Activated CD4-positive, alpha-beta T cell treated with anti-CD3 and anti-CD28 coated beads, Interleukin-10, Interleukin-2, amounts not matched to agents 100 ng/mL and 50 ng/mL, durations not matched to agents 16 hours and 8 hours (primary cell): Measurements from ENCODE around the gene VTI1A.

ENCODE experiments used
- DNase-seq: peaks from one replicate; pipeline ENCODE4 v3.0.0-alpha.2; 2020

Gene VTI1A

GRCh38 chr10:112763916-112764520, 317.0 kb downstream of the VTI1A start:
- no peak for DNase-seq

DNA sequence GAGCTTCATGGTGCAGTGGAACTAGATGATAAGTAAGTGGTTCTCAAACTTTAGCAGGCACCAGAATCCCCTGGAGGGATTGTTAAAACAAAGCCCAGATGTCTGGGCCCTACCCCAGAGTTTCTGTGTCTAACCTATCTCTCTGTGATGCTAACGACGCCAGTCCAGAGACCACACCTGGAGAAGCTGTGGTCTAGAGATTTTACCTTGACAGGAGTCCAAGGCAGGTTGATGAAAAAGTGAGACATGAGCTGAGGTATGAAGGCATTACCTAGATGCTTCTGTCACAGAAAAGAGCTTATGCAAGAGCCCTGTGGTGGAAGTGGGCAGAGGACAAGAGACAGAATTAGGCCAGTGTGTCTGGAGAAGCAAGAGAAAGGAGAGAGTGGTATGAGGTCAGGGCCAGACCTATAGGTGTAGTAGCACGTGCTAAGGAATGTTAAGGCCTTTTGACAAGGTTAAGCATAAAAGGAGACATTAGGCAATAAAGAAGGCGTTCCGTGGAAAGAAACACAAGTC, 318.8 kb downstream of the VTI1A start:
- no peak for DNase-seq

GRCh38 chr10:112766636-112767035, 319.6 kb downstream of the VTI1A start:
- DNase-seq: no peak

DNA sequence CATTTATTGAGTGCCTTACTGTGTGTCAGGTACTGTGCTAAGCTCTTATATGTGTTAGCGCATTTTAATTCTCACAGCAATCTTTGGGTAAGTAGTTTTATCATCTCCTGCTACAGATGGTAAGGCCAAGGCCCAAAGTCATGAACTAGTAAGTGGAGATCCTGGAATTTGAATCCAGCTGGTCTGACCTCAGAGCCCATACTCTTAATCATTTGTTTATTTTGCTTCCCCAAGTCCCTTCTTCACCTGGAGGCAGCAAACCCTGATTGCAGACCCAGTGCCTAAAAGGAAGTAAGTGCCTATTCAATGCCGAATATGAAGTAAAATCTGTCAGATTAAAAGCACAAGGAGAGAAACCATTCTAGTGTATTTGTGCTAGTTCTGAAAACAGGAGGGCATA, 320.1 kb downstream of the VTI1A start:
- DNase-seq: no peak

- no peak for DNase-seq
These were observed 321.1 kb downstream of the VTI1A start for GRCh38 chr10:112768121-112768520.

- no peak for DNase-seq
These were observed 322.1 kb downstream of the VTI1A start for GRCh38 chr10:112769081-112769480.

- no peak for DNase-seq
These were observed 322.8 kb downstream of the VTI1A start for GRCh38 chr10:112769611-112770370.

DNA sequence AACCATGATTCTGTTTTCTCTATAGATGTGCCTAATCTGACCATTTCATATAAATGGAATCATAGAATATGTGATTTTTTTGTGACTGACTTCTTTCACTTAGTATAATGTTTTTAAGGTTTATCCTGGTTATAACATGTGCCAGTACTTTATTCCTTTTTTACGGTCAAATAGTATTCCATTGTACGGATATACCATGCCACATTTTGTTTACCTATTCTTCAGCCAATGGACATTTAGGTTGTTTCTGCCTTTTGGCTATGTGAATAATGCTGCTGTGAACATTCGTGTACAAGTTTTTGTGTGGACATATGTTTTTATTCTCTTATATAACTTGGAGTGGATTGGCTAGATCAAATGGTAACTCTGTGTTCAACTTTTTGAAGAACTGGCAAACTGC, 324.7 kb downstream of the VTI1A start:
- no peak for DNase-seq

- no peak for DNase-seq
These were observed 326.8 kb downstream of the VTI1A start for GRCh38 chr10:112773783-112774182.

- DNase-seq: no peak
These were observed 327.2 kb downstream of the VTI1A start for GRCh38 chr10:112774210-112774609.

DNA sequence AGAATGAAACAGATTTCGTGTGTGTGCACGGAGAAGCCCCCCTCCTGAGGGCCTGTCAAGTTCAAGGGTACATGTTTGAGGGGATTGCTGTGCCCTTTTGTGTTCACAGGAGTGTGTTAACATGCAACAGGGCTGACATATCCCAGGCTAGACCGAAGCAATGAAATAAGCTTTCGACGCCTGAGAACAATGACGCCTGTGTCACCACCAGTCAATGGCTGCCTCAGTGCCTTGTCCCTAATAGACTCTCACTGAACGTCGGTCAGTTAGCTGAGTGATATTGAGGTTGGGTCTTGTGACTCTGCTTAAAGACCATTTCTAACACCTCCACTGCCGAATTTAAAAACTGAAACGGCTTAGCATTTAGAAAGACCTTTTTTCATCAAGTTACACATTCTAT, 327.8 kb downstream of the VTI1A start:
- no peak for DNase-seq

DNA sequence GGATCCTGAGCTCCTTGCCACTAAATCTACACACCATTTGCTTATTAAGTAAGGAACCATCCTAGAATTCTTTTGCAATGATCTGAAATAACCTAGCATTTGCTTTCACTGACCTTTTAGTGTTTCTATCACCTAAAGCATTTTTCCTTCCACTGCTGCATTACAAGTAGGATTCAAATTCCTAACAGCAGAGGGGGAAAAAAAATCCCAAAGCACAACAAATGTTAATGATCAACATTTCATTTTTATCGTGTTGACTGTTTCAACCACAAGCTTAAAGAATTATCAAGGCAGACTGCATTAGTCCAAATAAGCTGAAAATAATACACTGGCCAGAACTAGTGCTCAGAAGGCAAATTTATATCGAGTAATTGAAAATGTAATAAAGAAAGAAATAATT, 328.4 kb downstream of the VTI1A start:
- DNase-seq: no peak

DNA sequence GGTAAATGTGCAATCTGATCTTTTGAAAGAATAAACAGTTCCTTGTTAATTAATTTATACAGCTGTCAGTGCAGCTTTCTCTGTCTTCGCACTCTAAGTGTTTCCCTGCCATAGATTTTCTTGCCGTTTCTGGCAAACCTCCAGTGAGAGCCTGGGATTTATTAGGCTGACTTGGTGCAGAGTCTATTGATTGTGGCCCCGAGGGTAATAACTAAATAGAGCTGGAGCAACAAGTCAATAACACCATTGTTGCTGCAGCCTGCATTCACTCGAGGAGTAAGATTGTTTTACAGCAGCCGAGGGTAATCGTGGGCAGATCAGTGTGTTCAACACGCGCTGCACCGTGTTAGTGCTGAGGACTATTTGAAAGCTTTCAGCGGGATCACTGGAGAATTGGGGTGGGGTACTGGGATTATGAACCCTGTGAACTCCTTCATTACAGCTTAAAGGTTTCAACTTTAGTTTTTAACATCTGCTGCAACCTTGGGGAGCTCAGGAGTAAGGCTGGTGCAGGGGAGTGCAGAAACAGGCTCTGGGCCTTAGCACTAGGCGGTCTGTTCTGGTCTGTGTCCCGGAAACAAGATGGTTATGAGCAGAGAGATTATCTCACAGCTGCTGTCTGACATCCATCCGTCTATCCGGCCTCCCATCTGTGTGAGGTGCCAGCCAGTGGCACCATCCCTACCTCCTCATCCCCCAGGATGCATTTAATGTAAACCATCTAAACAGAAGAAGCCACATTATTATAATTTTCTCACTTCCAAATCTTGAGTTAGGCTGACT, 329.1 kb downstream of the VTI1A start:
- no peak for DNase-seq

DNA sequence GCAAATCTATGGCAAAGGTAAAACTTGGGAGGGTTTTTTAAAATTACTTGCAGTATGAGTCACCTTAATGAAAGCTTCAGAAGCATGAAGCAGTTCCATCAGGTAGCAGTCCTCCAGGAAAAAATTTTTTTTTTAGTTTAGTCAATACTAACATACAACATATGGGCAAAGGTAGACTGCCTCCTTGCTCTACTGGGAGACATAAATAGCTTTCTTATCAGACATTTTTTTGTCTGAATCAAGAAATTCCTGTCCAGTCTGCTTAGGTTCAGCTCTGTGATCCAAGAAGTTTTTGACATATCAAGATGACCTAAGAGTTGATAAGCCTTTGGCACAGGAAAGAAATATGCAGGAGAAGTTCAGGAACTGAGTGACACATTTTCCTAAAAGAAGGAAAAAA, 331.6 kb downstream of the VTI1A start:
- no peak for DNase-seq

GRCh38 chr10:112779025-112779770, 332.2 kb downstream of the VTI1A start:
- DNase-seq: no peak

DNA sequence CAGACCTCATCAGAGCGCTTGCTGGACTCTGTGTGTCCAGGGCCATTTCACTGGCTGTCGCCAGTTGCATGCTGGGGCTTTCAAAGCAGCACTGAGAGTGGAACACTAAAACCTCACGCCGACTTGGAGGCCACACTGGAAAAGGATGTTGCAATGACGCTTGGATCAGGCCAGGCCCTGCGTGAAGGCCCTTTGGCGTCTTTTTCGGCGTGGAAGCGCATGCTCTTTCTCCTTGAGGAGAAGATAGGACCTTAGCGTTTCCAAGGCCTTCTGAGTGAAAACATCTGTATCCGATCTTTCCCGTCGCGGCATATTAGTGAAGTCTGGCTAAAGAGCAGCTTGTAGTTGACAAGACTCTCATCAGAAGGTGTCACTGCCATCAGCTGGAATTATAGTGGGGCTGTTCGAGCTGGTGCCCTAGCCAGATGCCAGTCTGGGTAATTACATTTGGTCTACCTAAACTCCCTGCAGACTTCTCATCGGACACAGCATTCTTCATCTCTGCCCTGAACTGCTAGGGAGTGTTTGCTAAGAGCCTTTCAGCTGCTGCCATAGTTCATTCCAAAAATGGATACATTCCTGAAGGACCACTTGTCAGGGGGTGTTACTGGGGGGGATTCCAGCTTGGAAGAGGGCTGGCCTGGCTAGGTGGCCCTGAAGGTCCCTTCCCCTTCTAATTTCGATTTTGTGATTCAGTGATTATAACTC, 335.3 kb downstream of the VTI1A start:
- no peak for DNase-seq

- no peak for DNase-seq
These were observed 336.5 kb downstream of the VTI1A start for GRCh38 chr10:112783351-112784021.

DNA sequence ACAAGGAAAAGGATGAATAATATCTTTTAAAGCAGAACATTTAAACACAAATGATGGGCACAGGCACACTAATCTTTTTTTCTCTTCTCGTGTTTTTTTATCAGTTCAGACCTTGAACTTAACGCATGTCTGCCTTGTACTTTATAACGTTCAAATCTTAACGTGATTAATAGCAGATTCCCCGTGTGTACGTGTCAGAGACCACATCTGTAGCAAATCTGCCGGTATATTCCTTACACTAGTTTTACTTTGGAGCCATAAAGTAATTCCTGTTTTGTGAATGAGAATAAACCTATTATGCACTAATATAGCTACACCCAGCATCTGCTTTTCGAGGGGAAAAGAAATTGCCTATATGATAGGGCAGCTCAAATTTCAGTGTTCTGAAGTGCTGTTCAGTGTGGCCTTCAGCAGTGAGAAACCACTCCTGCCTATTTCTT, 337.0 kb downstream of the VTI1A start:
- DNase-seq: no peak

- DNase-seq: no peak
These were observed 338.1 kb downstream of the VTI1A start for GRCh38 chr10:112785089-112785488.

- peak; percentile 4 for DNase-seq
These were observed 342.2 kb downstream of the VTI1A start for GRCh38 chr10:112789248-112789647.

DNA sequence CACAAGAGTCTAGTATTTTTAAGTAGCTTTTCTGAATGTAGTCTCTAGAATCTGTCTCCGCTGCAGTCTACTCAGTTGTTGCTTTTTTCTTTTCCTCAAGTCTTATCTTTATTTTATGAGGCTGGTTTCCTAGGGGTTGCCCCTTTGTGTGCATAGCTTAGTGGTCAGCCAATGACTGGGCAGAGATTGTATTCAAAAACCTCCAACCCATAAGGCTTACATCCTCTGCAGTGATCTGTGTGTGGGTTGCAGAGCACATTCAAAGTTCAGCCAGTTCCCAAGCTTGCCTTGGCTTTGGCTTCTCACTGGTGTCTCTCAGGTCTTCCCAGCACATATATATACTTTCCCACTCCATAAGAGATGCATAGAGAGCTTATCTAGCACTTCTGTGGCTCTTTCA, 343.0 kb downstream of the VTI1A start:
- no peak for DNase-seq

DNA sequence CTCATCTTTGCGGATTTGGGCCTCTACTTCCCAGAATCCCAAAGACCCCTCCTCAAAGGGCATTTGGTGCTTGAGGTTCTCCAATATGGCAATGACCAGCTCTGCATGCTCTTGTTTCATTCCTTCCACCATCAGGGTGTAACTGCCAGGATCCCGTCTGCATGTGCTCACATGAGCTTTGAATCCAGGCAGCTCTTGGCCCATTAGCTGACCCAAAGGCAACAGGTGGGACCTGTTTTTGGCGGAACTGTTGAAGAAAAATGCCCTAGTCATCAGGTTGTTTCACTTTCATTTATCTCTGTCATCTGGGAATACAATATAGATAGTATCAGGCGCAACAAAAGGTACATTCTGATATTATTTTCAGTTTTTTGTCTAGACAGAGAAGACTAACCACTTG, 343.9 kb downstream of the VTI1A start:
- no peak for DNase-seq
